Measurements from ENCODE around the gene CACNA1E.

DNA sequence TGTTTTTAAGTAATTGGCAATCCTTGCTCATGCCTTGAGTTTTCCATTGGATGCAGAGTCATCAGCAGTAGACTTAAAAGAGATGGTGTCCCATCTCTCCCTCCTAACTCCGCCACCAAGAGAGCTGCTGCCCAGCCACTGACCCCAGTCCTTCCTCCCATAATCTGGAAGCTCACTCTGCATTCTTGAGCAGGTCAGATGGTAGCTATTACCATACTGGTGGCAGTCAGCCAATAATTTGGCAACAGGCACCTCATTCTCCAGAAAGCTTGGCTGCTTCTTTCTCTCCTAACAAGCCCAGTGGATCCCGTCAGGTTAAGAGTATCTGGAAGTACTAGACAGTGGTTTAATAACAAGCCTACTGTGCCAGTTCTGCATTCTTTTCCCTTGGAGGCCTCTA lies 306.1 kb downstream of the CACNA1E start:
- no peak for TF ChIP-seq POLR2AphosphoS5 (IDR thresholded peaks at IDR 0.05; ENCODE audit: insufficient read depth in 1 of 2, low read depth in 1 of 2)
- TF ChIP-seq, protein P1, sequence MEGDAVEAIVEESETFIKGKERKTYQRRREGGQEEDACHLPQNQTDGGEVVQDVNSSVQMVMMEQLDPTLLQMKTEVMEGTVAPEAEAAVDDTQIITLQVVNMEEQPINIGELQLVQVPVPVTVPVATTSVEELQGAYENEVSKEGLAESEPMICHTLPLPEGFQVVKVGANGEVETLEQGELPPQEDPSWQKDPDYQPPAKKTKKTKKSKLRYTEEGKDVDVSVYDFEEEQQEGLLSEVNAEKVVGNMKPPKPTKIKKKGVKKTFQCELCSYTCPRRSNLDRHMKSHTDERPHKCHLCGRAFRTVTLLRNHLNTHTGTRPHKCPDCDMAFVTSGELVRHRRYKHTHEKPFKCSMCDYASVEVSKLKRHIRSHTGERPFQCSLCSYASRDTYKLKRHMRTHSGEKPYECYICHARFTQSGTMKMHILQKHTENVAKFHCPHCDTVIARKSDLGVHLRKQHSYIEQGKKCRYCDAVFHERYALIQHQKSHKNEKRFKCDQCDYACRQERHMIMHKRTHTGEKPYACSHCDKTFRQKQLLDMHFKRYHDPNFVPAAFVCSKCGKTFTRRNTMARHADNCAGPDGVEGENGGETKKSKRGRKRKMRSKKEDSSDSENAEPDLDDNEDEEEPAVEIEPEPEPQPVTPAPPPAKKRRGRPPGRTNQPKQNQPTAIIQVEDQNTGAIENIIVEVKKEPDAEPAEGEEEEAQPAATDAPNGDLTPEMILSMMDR (IDR thresholded peaks at IDR 0.05) = no peak
